RCC 7860 (cell line): Measurements from ENCODE around the gene SLC25A33.
"Not testable (repeated sequence)": the region's sequence is repeated elsewhere in the genome, so short reads cannot be mapped to it uniquely, and the experiment has no call there.

ENCODE experiments used
- DNase-seq: peaks from one replicate; pipeline ENCODE4 v3.0.0-alpha.2; 2015; ENCODE audit warnings: low spot score
- FAIRE-seq: peaks from 2 replicates; lab custom pipeline; 2012; peaks lifted over from hg19 to GRCh38; lab: Jason Lieb, UNC

SLC25A33 gene

GRCh38 chr1:9618909-9619679 is 79.8 kb downstream of the SLC25A33 start:
- FAIRE-seq: no peak
- no peak for DNase-seq

DNA sequence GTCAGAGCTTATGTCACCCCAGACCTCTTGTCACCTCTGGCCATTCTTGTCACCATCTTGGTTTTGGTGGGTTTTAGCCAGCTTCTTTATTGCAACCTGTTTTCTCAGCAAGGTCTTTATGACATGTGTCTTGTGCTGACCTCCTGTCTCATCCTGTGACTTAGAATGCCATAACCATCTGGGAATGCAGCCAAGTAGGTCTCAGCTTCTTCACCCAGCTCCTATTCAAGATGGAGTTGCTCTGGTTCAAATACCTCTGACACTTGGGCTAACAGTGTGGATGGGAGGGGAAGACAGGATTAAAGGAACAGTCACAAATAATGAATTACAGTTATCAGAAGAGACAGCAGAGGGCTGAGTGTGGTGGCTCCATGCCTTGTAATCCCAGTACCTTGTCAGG is 81.8 kb downstream of the SLC25A33 start:
- FAIRE-seq (no peak), DNase-seq (no peak)

DNA sequence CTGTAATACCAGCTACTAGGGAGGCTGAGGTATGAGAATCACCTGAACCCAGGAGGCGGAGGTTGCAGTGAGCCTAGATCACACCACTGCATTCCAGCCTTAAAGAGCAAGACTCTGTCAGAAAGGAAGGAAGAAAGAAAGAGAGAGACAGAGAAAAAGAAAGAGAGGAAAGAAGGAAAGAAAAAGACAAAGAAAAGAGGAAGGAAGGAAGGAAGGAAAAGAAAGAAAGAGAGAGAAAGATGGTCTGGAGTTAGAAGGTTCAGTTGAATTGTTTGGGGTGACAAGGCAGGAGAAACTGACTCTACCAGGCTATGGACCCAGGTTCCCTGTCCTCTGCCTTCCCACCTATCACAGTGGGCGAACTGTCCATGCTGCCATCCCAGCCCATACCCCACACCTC is 84.8 kb downstream of the SLC25A33 start:
- FAIRE-seq (no peak), DNase-seq (no peak)

GRCh38 chr1:9625030-9625429 is 85.8 kb downstream of the SLC25A33 start:
- not testable (repeated sequence) for DNase-seq, FAIRE-seq

DNA sequence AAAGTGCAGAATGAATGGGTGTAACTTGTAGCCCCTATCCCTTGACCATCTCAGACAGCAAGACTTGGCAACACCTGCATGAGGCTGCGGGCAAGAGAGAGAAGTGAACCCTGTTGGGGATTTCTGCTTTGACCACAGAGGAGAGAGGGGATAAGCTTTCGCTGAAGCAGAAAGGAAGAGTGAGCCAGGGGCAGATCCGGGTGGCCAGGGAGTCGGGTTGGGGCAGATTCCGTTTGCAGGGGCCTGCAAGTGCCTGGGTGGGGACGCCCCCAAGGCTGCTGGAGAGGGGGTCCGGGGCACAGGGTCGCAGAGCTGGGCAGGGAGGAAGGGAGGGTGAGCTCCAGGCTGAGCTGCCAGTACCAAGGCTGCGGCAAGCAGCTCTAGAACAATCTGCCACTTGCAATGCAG is 86.9 kb downstream of the SLC25A33 start:
- no peak for FAIRE-seq
- no peak for DNase-seq

DNA sequence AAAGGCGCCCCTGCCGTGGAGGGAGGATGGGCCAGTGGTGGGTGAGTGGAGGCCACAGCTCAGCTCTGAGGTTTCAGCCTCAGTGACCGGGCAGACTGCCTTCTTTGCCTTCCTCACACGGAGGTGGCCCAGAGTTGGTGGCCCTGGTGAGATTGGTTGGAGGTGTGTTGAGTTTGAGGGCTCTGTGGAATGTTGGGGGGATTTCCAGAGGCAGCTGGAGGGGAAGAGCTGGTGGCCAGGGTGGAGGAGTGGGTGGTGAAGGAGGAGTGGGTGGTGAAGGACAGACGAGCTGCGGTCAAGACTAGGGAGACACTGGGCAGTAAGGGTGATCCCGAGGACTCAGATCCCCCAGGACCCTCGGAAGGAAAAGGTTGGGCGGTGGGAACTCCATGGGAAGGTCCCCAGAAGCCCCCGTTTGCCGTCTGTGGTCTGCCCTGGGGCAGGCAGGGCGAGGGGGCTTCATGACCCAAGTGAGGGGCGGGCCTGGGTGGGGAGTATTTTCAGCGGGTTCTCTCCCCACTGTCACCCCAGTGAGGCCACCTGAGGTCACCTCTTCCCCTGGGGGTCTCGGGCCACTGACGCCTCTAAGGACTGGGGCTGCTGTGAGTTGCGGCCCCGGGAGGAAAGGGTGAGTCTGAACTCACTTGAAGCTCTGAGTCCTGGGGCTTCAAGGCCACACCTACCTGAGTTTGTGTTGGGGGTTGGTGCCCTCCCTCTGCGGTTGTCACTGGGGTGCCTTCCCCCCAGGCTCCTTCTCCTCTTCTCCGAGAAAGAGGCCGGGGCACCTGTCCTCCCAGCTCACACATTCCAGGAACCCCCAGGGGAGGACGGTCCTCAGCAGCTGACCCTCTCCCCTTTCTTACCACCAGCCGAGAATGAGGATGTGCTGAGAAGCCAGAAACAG is 89.5 kb downstream of the SLC25A33 start:
- FAIRE-seq (no peak), DNase-seq (no peak)

DNA sequence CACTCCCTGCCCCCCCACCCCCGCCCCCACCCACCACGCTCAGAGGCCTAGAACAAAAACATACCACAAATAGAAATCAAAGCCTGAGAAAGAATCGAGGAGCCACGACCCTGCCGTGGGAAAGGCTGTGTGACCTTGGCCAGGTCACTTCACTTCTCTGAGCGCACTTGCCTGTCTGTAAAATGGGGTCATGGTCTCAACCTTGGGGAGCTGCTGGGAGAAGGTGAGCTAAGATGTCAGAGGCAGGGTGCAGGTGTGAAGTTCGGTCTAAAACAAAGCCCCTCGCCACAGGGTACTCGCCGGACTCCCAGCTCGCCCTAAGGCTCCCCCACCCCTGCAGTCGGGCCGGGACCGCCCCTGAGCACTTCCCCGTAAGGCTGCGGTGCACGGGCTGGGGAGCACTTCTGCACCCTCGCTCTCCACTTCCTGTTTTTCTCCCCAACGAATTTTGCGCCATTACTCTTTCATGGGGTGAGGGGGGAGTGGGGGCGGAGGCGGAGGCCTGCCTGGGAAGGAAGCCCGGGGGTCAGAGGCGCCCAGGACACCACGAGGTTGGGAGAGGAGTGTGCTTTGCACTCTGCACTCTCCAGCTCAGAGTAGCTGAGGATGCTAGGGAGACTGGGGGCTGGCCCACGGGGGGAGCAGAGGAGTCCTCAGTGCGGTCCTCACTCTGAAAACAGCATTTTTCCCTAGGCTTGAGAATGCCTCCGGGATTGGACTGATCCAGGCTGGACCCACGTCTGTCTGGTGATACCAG is 90.4 kb downstream of the SLC25A33 start:
- FAIRE-seq (no peak), DNase-seq (no peak)

DNA sequence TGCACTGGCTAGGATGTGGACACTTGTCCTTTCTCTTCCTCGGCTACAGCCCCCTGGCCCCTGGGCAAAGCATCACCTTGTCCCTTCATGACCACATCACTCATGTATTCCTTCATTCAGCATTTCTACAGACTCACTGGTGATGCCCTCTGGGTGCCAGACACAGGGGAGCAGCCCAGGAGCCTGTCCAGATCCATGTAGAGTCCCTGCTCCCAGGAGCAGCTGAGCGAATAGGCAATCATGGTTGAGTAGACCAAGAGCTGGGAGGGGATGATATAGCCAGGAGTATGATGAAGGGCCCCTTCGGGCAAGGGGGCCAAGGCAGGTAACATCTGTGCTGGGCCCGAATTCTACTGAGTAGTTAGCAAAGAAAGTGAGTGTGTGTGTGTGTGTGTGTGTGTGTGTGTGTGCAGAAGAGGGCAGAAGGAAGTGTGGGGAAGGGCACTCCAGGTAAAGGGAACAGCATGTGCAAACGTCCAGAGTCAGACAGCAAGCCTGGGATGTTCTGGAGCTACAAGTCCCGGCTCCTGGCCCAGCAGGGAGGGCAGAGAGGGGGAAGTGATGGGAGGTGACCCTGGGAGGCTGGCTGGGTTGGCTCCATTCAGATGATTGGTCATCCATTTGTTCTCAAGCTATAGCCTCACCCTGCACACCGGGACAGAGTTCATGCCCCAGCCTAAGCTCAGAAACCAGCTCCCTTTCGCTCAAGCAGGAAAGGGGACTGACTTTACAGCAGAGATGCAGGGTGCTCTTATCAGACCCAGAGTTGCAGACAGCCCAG is 91.3 kb downstream of the SLC25A33 start:
- no peak for FAIRE-seq

GRCh38 chr1:9631613-9632012 is 92.3 kb downstream of the SLC25A33 start:
- FAIRE-seq: no peak

More for the DNA sequence above, 91.3 kb downstream of the SLC25A33 start:
- no peak for DNase-seq

GRCh38 chr1:9633493-9633892 is 94.2 kb downstream of the SLC25A33 start:
- no peak for DNase-seq

More at GRCh38 chr1:9631613-9632012, 92.3 kb downstream of the SLC25A33 start:
- no peak for DNase-seq

GRCh38 chr1:9634582-9634981 is 95.3 kb downstream of the SLC25A33 start:
- no peak for DNase-seq
- no peak for FAIRE-seq

More at GRCh38 chr1:9633493-9633892, 94.2 kb downstream of the SLC25A33 start:
- no peak for FAIRE-seq
